ENCODE results near the gene INS.

DNA sequence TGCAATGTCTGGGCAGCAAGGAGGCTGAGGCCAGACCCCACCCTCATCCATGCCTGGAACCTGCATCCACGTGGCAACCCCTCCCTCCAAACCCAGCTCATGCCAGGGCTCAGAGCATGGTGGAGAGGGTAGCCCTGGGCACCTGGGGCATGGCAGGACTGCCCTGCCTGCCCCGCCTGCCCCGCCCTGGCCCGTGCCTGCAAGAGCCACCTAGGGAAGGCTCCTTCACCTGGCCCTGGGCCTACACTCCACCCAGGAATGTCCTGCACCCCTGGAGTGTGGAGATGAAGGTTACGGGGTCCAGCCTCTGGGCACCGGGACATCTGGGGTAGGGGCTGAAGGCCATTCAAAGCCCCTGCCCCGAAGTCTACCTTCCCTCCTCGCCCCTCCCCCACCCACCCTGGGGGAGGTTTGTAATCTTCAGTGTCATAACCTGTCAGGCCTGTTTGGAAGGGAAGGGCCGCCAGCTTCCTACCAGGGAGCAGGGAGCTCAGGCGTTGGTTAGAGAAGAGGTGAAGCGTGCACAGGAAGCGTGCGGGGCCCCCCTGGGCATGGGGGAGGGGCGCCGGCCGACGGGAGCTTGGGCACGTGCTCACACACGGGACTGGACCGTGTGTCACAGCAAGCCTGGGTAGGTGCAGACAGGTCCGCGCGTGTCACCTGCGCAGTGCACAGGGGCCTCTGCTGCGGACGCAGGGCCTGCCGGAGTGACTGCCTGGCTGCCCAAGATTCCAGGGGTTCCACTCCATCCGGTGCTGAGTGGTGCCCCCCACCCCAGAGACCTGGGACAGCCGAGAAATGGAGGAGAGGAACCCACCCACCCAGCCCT, 41.3 kb upstream of the INS start:
- TF ChIP-seq POLR2A (IDR thresholded peaks at IDR 0.05) (peak; percentile 41), CTCF (IDR thresholded peaks at IDR 0.05) (no peak), POLR2AphosphoS5 (IDR thresholded peaks at IDR 0.05) (peak in 2 of 3 donors; percentile 46 to 51)

All from transverse colon (tissue), 4 donors.